RWPE1 (cell line): ENCODE data around the gene CDH19.

ENCODE experiments used
- CTCF ChIA-PET: fragments of 350-600 bp; sonication (Branson Sonifier 250); formaldehyde crosslinking; extraction: SDS; loops from one replicate; lab custom pipeline; 2021; lab: Yijun Ruan, JAX
- POLR2A ChIA-PET: fragments of 400-600 bp; formaldehyde crosslinking; extraction: SDS; loops from one replicate; lab custom pipeline; 2020; ENCODE audit warnings: antibody characterized with exemption; ENCODE audit not compliant: low non-redundant PET; lab: Yijun Ruan, JAX
- DNase-seq: peaks from one replicate; pipeline ENCODE4 v3.0.0; 2012; ENCODE audit warnings: low spot score
- H3K27ac ChIP-seq: fragments of 450-650 bp; 2 replicates; pipeline ENCODE4 v1.5.1; 2017
- TF ChIP-seq, protein P1 (sequence below): fragments of 450-650 bp; conservative IDR thresholded peaks from 2 replicates; pipeline ENCODE4 v1.5.1; 2017; ENCODE audit warnings: low read depth, mild to moderate bottlenecking

The CDH19 gene

GRCh38 chr18:66533693-66534092 is 70.2 kb downstream of the CDH19 start:
- CTCF ChIA-PET, result interaction anchor here (0.6 kb wide), 2 partner anchors 231 to 338 kb away, joined by 3 to 4 read pairs; no protein-coding TSS in a partner anchor
- no peak for DNase-seq
- POLR2A ChIA-PET, result no interaction called here
- H3K27ac ChIP-seq, result no peak overlapping the region
- TF ChIP-seq, protein P1, sequence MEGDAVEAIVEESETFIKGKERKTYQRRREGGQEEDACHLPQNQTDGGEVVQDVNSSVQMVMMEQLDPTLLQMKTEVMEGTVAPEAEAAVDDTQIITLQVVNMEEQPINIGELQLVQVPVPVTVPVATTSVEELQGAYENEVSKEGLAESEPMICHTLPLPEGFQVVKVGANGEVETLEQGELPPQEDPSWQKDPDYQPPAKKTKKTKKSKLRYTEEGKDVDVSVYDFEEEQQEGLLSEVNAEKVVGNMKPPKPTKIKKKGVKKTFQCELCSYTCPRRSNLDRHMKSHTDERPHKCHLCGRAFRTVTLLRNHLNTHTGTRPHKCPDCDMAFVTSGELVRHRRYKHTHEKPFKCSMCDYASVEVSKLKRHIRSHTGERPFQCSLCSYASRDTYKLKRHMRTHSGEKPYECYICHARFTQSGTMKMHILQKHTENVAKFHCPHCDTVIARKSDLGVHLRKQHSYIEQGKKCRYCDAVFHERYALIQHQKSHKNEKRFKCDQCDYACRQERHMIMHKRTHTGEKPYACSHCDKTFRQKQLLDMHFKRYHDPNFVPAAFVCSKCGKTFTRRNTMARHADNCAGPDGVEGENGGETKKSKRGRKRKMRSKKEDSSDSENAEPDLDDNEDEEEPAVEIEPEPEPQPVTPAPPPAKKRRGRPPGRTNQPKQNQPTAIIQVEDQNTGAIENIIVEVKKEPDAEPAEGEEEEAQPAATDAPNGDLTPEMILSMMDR, result no peak

DNA sequence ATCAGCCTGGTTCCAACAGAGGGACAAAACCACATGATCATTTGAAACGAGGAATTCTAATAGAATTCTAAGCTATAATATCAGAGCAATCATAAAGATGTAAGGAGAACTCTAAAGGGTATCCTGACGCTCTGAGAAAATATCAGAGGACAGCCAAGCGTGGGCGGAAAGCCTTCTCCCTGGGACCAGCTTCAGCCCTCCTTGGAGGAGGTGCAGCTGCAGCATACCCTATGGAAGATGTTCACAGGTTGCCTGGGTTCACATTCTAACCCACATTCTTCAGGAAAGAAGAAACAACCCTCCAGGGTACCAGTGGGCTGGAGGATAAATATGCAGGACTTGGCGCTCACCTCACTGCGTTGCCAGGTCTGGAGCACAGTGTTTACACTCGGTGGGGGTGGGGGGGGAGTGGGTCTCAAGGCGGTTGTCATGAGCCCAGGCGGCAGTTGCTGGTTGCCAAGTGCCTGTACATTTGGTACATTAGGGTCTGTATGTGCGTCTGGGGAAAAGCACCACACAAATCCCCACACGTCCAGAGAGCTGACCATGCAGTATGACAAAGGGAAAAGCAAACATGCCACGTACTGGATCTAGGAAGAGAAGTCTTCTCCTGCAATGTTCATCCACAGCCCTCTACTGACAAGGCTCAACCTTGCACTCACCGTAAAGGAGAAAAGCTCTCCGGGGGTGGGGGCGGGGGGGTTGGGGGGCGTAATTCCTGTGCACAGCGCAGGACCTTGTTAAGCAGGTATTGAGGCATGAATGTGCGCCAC is 80.5 kb downstream of the CDH19 start:
- ChIA-PET CTCF (no interaction called here), POLR2A (no interaction called here)
- TF ChIP-seq, protein P1, result no peak
- H3K27ac ChIP-seq, result no peak overlapping the region
- DNase-seq, result no peak

GRCh38 chr18:66513996-66514395 is 89.9 kb downstream of the CDH19 start:
- TF ChIP-seq, protein P1, result no peak
- no peak overlapping the region for H3K27ac ChIP-seq
- no peak for DNase-seq
- CTCF ChIA-PET, result no interaction called here
- POLR2A ChIA-PET, result no interaction called here

DNA sequence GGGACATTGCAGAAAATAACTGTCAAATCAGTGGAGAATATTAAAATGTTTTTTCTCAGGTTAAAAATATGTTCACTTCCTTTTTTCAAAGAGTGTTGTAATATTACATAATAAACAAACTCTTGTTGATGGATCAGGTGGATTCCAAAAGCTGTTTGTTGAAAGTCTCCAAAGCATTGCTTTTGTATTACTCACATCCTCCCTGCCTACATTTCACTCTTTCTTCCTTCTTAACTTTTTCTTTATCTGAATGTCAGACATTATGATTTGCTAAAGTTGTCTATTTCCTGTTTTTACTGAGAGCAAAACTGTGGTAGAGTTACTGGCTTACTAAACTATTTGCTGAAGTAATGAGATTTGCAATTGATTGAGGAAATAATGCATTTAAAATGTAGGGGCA is 92.1 kb downstream of the CDH19 start:
- TF ChIP-seq, protein P1, result no peak

DNA sequence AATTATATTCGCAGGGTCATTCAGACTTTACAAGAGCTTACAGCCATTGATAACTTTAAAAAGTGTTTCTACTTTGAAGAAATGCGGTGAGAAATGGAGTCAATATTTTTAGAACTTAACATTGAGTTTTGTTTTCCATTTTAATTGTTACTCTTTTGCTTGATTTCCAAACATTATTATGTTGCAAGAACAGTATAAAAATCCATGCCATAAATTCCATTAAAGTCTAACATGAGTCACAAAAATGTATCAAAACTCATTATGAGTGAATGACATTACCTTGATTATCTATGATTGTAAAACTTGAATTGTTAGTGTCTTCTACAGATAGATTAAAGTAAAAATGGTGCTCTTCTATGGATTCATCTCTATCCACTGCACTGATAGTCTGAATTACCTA is 92.6 kb downstream of the CDH19 start:
- TF ChIP-seq, protein P1, result no peak
- H3K27ac ChIP-seq, result no peak overlapping the region
- DNase-seq, result no peak
- ChIA-PET CTCF (interaction anchor here (0.6 kb wide), 1 partner anchor 393 kb away, joined by 5 read pairs; no protein-coding TSS in a partner anchor), POLR2A (no interaction called here)

More for the DNA sequence above, 92.1 kb downstream of the CDH19 start:
- peak; percentile 4 for DNase-seq
- POLR2A ChIA-PET, result no interaction called here
- CTCF ChIA-PET, result no interaction called here
- no peak overlapping the region for H3K27ac ChIP-seq

GRCh38 chr18:66510357-66511045 is 93.4 kb downstream of the CDH19 start:
- DNase-seq, result no peak
- H3K27ac ChIP-seq, result no peak overlapping the region
- TF ChIP-seq, protein P1, result no peak
- POLR2A ChIA-PET, result no interaction called here
- CTCF ChIA-PET, result interaction anchor here (0.6 kb wide), 3 partner anchors 393 to 1061 kb away, joined by 4 to 5 read pairs (median 5); no protein-coding TSS in a partner anchor
